Measurements from ENCODE around the gene CRYZ. TPM values are rescaled to one million over a fixed set of nuclear protein-coding genes. Genes with fewer than 3 reads are reported as not detected.
A peak's percentile ranks its signal among the peaks of the same experiment; 100 is the strongest.
"Not testable (repeated sequence)": the region's sequence is repeated elsewhere in the genome, so short reads cannot be mapped to it uniquely, and the experiment has no call there.

Gene CRYZ
- total and polyA plus RNA-seq, 2 of the 4 experiments (the other 2 are of a cell fraction) = 40.6 to 43.4 TPM

GRCh38 chr1:74732071-74732946 is 541 bp downstream of the CRYZ start:
- intact Hi-C loops (cut with micrococcal nuclease) = loop anchor here (10.0 kb wide), 1 partner anchor 148 kb away; no protein-coding TSS in a partner anchor
- in situ Hi-C loops (cut with MboI; ENCODE audit: low sequenced_read_pairs) = loop anchor here (25.0 kb wide), 1 partner anchor 545 kb away; the partner anchor contains the start of genes FPGT and LRRIQ3
- POLR2A ChIA-PET (ENCODE audit: unreplicated experiment) = interaction anchor here (0.6 kb wide), 1 partner anchor 171 kb away, joined by 3 read pairs; no protein-coding TSS in a partner anchor

More at GRCh38 chr1:74732071-74732946, 541 bp downstream of the CRYZ start:
- H2BK20ac ChIP-seq (ENCODE audit: low read depth, low read length) = 0 out of 2 replicates have a peak overlapping the region, but pooled peaks have one; percentile 35
- DNase-seq; H3K9me1 ChIP-seq (ENCODE audit: insufficient read depth, low read length); H3K9me3 ChIP-seq (ENCODE audit: control insufficient read depth, insufficient read depth, low read length); BruUV-seq (replicated peaks); H3K27me3 ChIP-seq (ENCODE audit: control insufficient read depth, insufficient read depth, low read length); dilution Hi-C loops (cut with HindIII; ENCODE audit: low sequenced_read_pairs, unreplicated experiment); H4K20me1 ChIP-seq (ENCODE audit: insufficient read depth, low read length); H3K36me3 ChIP-seq (ENCODE audit: control insufficient read depth, insufficient read depth, low read length): not testable (repeated sequence)
- H3K79me1 ChIP-seq (ENCODE audit: low read depth in 1 of 2, low read length in 2 of 2) = peaks cover 21 to 48% of the 10 kb centered on the region in 2 experiments; a peak in 3 of 4 replicates
- peak overlapping the region; percentile 85 for H3K9ac ChIP-seq (ENCODE audit: low read depth, low read length)
- H3K27ac ChIP-seq (ENCODE audit: insufficient read depth, low read length) = peak overlapping the region; percentile 61
- peak overlapping the region; percentile 71 for H3K4me3 ChIP-seq (ENCODE audit: insufficient read depth, low read depth, low read length)
- peak overlapping the region; percentile 96 for H3K56ac ChIP-seq (ENCODE audit: extremely low read depth, insufficient read depth, low read length)
- H4K5ac ChIP-seq (ENCODE audit: low read depth, low read length) = peak overlapping the region; percentile 58
- H4K8ac ChIP-seq (ENCODE audit: low read depth in 2 of 2, low read length in 2 of 2) = peak overlapping the region; percentile 83 to 92
- CTCF ChIA-PET = interaction anchor here (0.6 to 2.7 kb wide), 4 partner anchors 10 to 245 kb away, joined by 3 to 13 read pairs (median 4); no protein-coding TSS in a partner anchor
- peak overlapping the region; percentile 64 for H4K91ac ChIP-seq (ENCODE audit: insufficient read depth, low read depth, low read length)
- 0% methylated on average over 1 of the region's 17 CpGs; no CpG with 5 or more reads in 1 of the 2 experiments for WGBS, 2 experiments (ENCODE audit: extremely low coverage in 2 of 2, insufficient read length in 1 of 2)
- ATAC-seq (ENCODE audit: low read depth) = peak; percentile 12
- H3K23ac ChIP-seq (ENCODE audit: low read depth, low read length) = peak overlapping the region; percentile 83
- peak overlapping the region; percentile 75 for H3K14ac ChIP-seq (replicated peaks; ENCODE audit: low read depth, low read length)
- H3K4ac ChIP-seq (ENCODE audit: low read depth, low read length) = peak overlapping the region; percentile 87
- H3K18ac ChIP-seq (ENCODE audit: low read depth, low read length) = peak overlapping the region; percentile 38
- H2BK15ac ChIP-seq (ENCODE audit: low read depth, low read length) = peak overlapping the region; percentile 52; the same call in 1 of the 3 replicates
- H3K4me1 ChIP-seq (ENCODE audit: control insufficient read depth, insufficient read depth, low read length) = peaks cover 12% of the 10 kb centered on the region
- peak overlapping the region; percentile 97 for H2AFZ ChIP-seq (replicated peaks; ENCODE audit: low read length, poor library complexity)
- peak overlapping the region; percentile 89 for H2AK9ac ChIP-seq (replicated peaks; ENCODE audit: low read depth, low read length, poor library complexity)
- H2AK5ac ChIP-seq (ENCODE audit: low read depth, low read length) = peak overlapping the region; percentile 78; the same call in 1 of the 2 replicates
- peak overlapping the region; percentile 45 for H2BK5ac ChIP-seq (ENCODE audit: low read depth, low read length, poor library complexity, severe bottlenecking)
- peak overlapping the region; percentile 58; the same call in 1 of the 2 replicates for H2BK120ac ChIP-seq (ENCODE audit: low read depth, low read length)
- H3K4me2 ChIP-seq (ENCODE audit: low read depth, low read length) = peak overlapping the region; percentile 75

Measured in IMR-90 (cell line).